GM12864 (cell line): ENCODE measurements around the gene ALG5.

Experiments
- DNase-seq: peaks from one replicate; pipeline ENCODE4 v3.0.0-alpha.2; 2011; ENCODE audit warnings: low read depth
- H3K4me3 ChIP-seq: 2 replicates; pipeline ENCODE4 v1.5.1; 2011; ENCODE audit warnings: mild to moderate bottlenecking, low read depth, low read length, control low read depth
- CTCF ChIP-seq: IDR thresholded peaks from 2 replicates; pipeline ENCODE4 v1.5.1; 2011; ENCODE audit warnings: low read depth, mild to moderate bottlenecking, moderate library complexity, low read length, control low read depth, inconsistent platforms; ENCODE audit errors: missing control alignments

The ALG5 gene

GRCh38 chr13:36925603-36926002, 73.5 kb downstream of the ALG5 start:
- no peak for DNase-seq
- no peak for TF ChIP-seq CTCF
- H3K4me3 ChIP-seq, result no peak overlapping the region

GRCh38 chr13:36924001-36924400, 75.1 kb downstream of the ALG5 start:
- H3K4me3 ChIP-seq, result no peak overlapping the region
- no peak for DNase-seq
- no peak for TF ChIP-seq CTCF

GRCh38 chr13:36921631-36922301, 77.4 kb downstream of the ALG5 start:
- DNase-seq, result no peak
- H3K4me3 ChIP-seq, result no peak overlapping the region
- TF ChIP-seq CTCF, result no peak

- H3K4me3 ChIP-seq, result no peak overlapping the region
- no peak for DNase-seq
- TF ChIP-seq CTCF, result no peak
Observed at GRCh38 chr13:36920616-36921185, 78.4 kb downstream of the ALG5 start.

- no peak for DNase-seq
- peak within 1 kb of the TSS; percentile 22 for H3K4me3 ChIP-seq
- TF ChIP-seq CTCF, result no peak
Observed at GRCh38 chr13:36919833-36920615, 79.1 kb downstream of the ALG5 start, which contains the start of gene SMAD9. Gene SMAD9 (minus strand): TSS chr13:36920238. CDS start chr13:36879689, 40,549 bp downstream.

GRCh38 chr13:36919171-36919832, 79.8 kb downstream of the ALG5 start:
- no peak for TF ChIP-seq CTCF
- H3K4me3 ChIP-seq, result peak overlapping the region; percentile 22; the same call in 1 of the 2 replicates
- DNase-seq, result no peak
